Right lobe of liver (tissue), 4 donors: ENCODE results near the gene NLRP1.

Source experiments
- POLR2A ChIP-seq: fragments of 450-650 bp; IDR thresholded peaks from one replicate; pipeline ENCODE4 v1.6.1; 2017; ENCODE audit warnings: antibody characterized with exemption, mild to moderate bottlenecking
- TF ChIP-seq, protein P1 (sequence below), 4 donors: fragments of 200-600 bp in 3 of 4; fragments of 450-650 bp in 1 of 4; IDR thresholded peaks; one replicate each; pipeline versions ENCODE4 v1.5.1 to v1.8.0; 2016 to 2022; ENCODE audit warnings: antibody characterized with exemption in 4 of 4, mild to moderate bottlenecking in 2 of 4
- donor health status: DM: no; HTN: no; CAD: no.
- donor health status: DM: no; HTN: no; CAD: no.
- donor health status: DM: no; HTN: yes; CAD: no.

DNA sequence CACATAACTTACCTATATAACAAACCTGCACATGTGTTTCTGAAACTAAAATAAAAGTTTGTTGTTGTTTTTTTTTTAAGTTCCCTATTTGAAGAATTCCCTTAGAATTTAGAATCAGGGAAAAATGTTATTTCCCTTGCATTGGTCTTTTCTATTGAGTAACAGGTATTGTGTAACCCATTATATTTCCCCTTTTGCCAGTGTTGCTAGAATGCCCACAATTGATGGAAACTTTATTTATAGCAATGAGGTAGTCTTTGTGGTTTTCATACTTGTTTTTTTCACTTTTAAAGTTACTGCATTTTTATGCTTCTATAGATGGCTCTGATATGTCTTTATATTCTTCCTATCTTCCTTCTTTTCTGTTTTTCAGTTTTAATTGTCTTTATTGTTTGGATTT lies 3.9 kb downstream of the NLRP1 start:
- TF ChIP-seq, protein P1, sequence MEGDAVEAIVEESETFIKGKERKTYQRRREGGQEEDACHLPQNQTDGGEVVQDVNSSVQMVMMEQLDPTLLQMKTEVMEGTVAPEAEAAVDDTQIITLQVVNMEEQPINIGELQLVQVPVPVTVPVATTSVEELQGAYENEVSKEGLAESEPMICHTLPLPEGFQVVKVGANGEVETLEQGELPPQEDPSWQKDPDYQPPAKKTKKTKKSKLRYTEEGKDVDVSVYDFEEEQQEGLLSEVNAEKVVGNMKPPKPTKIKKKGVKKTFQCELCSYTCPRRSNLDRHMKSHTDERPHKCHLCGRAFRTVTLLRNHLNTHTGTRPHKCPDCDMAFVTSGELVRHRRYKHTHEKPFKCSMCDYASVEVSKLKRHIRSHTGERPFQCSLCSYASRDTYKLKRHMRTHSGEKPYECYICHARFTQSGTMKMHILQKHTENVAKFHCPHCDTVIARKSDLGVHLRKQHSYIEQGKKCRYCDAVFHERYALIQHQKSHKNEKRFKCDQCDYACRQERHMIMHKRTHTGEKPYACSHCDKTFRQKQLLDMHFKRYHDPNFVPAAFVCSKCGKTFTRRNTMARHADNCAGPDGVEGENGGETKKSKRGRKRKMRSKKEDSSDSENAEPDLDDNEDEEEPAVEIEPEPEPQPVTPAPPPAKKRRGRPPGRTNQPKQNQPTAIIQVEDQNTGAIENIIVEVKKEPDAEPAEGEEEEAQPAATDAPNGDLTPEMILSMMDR (IDR thresholded peaks at IDR 0.05): no peak
- TF ChIP-seq POLR2A: no peak
